Left lung (tissue), 10 donors: ENCODE data around the gene TMEM247. TPM values are rescaled to one million over a fixed set of nuclear protein-coding genes. Genes with fewer than 3 reads are reported as not detected.

ENCODE experiments used
- ATAC-seq: fragments of 200-7000 bp; cut with Tn5 transposase; one replicate; pipeline ENCODE4 v1.9.1; 2020; ENCODE audit warnings: moderate library complexity
- DNase-seq, 4 donors: peaks; one replicate each; pipeline ENCODE4 v3.0.0-alpha.2; 2013 to 2020
- H3K27ac ChIP-seq, 2 donors: fragments of 200-600 bp; sonication (generic) in 1 of 2; one replicate each; pipeline versions ENCODE4 v1.5.0 to v1.8.0; 2020 to 2021
- H3K27me3 ChIP-seq, 2 donors: fragments of 200-600 bp; sonication (generic) in 1 of 2; one replicate each; pipeline versions ENCODE4 v1.5.0 to v1.8.0; 2020 to 2021
- H3K36me3 ChIP-seq, 2 donors: fragments of 200-600 bp; sonication (generic) in 1 of 2; one replicate each; pipeline versions ENCODE4 v1.5.0 to v1.8.0; 2020 to 2021
- H3K4me1 ChIP-seq, 2 donors: fragments of 200-600 bp; one replicate each; pipeline ENCODE4 v1.8.0; 2021
- H3K4me3 ChIP-seq, 2 donors: fragments of 200-600 bp; sonication (generic) in 1 of 2; one replicate each; pipeline versions ENCODE4 v1.5.0 to v1.8.0; 2020 to 2021; ENCODE audit warnings: mild to moderate bottlenecking in 1 of 2
- H3K9me3 ChIP-seq, 2 donors: fragments of 200-600 bp; sonication (generic) in 1 of 2; one replicate each; pipeline versions ENCODE4 v1.5.0 to v1.8.0; 2020 to 2021
- CTCF ChIP-seq, 2 donors: fragments of 200-600 bp; sonication (generic) in 1 of 2; IDR thresholded peaks; one replicate each; pipeline versions ENCODE4 v1.5.0 to v1.8.0; 2021; ENCODE audit warnings: antibody characterized with exemption in 2 of 2
- intact Hi-C, 2 donors: fragments of 100-400 bp; cut with DNase I; formaldehyde crosslinking; loops; one replicate each; pipeline versions ENCODE4 v1.11.2 to v1.14.2; 2022
- polyA plus RNA-seq, 6 donors: library from polyadenylated mRNA; unstranded; fragments of 120-200 nt; gene quantifications; one replicate each; pipeline ENCODE4 v1.2.1, GENCODE V29; 2013; ENCODE audit not compliant: insufficient read length in 6 of 6
- total RNA-seq, 2 donors: library from RNA; stranded (reverse); fragmentation: NEBNext Ultra II Directional; extraction: Animal tissue kit (Norgen Biotek cat#: 25700); gene quantifications; one replicate each; pipeline ENCODE4 v1.2.1, GENCODE V29; 2021
- donor health status: DM: no; HTN: yes; CAD: no.
- donor health status: DM: no; HTN: no; CAD: no.

Gene TMEM247
- total and polyA plus RNA-seq, 8 donors = not detected

- ATAC-seq (no peak), DNase-seq (no peak)
- no peak overlapping the region for H3K27ac ChIP-seq
- TF ChIP-seq CTCF (IDR thresholded peaks at IDR 0.05) = no peak
- no peaks in the 10 kb centered on the region for H3K4me1 ChIP-seq
- H3K9me3 ChIP-seq = no peaks in the 10 kb centered on the region
- H3K36me3 ChIP-seq = no peaks in the 10 kb centered on the region
- intact Hi-C loops = no loop called here
- no peaks in the 10 kb centered on the region for H3K27me3 ChIP-seq
- H3K4me3 ChIP-seq = no peak overlapping the region
Measured at GRCh38 chr2:46435353-46435752, 44.0 kb upstream of the TMEM247 start.

GRCh38 chr2:46435796-46436360 is 43.5 kb upstream of the TMEM247 start:
- ATAC-seq = peak; percentile 38
- intact Hi-C loops = no loop called here
- Histone ChIP-seq H3K9me3 (no peaks in the 10 kb centered on the region), H3K36me3 (no peaks in the 10 kb centered on the region), H3K27me3 (no peaks in the 10 kb centered on the region), H3K27ac (no peak overlapping the region), H3K4me3 (no peak overlapping the region), H3K4me1 (no peaks in the 10 kb centered on the region)
- TF ChIP-seq CTCF (IDR thresholded peaks at IDR 0.05) = no peak
- peak in 1 of 4 donors; percentile 60 for DNase-seq

GRCh38 chr2:46436800-46437199 is 42.6 kb upstream of the TMEM247 start:
- DNase-seq = no peak
- no peak overlapping the region for H3K4me3 ChIP-seq
- no peak for TF ChIP-seq CTCF (IDR thresholded peaks at IDR 0.05)
- no peaks in the 10 kb centered on the region for H3K27me3 ChIP-seq
- no peaks in the 10 kb centered on the region for H3K4me1 ChIP-seq
- no peak for ATAC-seq
- intact Hi-C loops = no loop called here
- H3K9me3 ChIP-seq = no peaks in the 10 kb centered on the region
- no peak overlapping the region for H3K27ac ChIP-seq
- no peaks in the 10 kb centered on the region for H3K36me3 ChIP-seq

GRCh38 chr2:46438102-46438501 is 41.3 kb upstream of the TMEM247 start:
- Histone ChIP-seq H3K27ac (no peak overlapping the region), H3K36me3 (no peaks in the 10 kb centered on the region), H3K4me3 (no peak overlapping the region), H3K4me1 (no peaks in the 10 kb centered on the region), H3K9me3 (no peaks in the 10 kb centered on the region), H3K27me3 (no peaks in the 10 kb centered on the region)
- ATAC-seq = no peak
- no peak for TF ChIP-seq CTCF (IDR thresholded peaks at IDR 0.05)
- intact Hi-C loops = no loop called here
- DNase-seq = no peak

GRCh38 chr2:46438794-46439193 is 40.6 kb upstream of the TMEM247 start:
- Histone ChIP-seq H3K4me1 (no peaks in the 10 kb centered on the region), H3K27me3 (no peaks in the 10 kb centered on the region), H3K36me3 (no peaks in the 10 kb centered on the region), H3K4me3 (no peak overlapping the region), H3K27ac (no peak overlapping the region), H3K9me3 (no peaks in the 10 kb centered on the region)
- DNase-seq = no peak
- no peak for ATAC-seq
- intact Hi-C loops = no loop called here
- TF ChIP-seq CTCF (IDR thresholded peaks at IDR 0.05) = no peak
